Measurements from ENCODE around the gene ZNF614.

GRCh38 chr19:51976852-51977251 lies 51.3 kb downstream of the ZNF614 start:
- no peak for TF ChIP-seq CTCF (IDR thresholded peaks at IDR 0.05)
- TF ChIP-seq POLR2A (IDR thresholded peaks at IDR 0.05), result no peak
- no peak for TF ChIP-seq EP300 (IDR thresholded peaks at IDR 0.05)
- TF ChIP-seq POLR2AphosphoS5 (IDR thresholded peaks at IDR 0.05), result no peak

Data from gastroesophageal sphincter (tissue), 3 donors.